ENCODE results near the gene RGPD6. TPM values are rescaled to one million over a fixed set of nuclear protein-coding genes. Genes with fewer than 3 reads are reported as not detected.
"Not testable (repeated sequence)": the region's sequence is repeated elsewhere in the genome, so short reads cannot be mapped to it uniquely, and the experiment has no call there.

RGPD6 gene
- total RNA-seq, 1 experiment from 2014 or later, result 19.7 TPM

DNA sequence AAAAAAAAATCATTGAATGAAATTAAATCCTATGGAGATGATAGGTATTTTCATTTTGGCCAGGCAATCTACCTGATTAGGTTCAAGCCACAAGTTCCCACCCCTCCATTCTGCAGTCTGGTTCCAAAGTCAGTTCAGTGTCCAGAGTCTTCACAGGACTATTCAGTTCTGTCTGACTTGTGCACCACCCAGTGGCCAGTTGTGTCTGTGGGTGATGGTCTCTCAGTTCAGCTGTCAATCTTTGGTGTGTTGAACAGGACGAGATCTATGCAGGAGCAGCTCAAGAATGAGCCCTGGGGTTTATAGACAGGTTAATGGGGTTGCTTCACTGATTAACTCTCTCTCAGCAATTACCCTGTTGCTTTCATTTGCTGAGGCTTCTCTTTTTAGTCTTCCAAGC lies 1.4 kb upstream of the RGPD6 start:
- not testable (repeated sequence) for H3K4me3 ChIP-seq (ENCODE audit: insufficient read depth, low read depth, low read length); H3K27me3 ChIP-seq (ENCODE audit: control insufficient read depth, insufficient read depth, low read length); H3K36me3 ChIP-seq (replicated peaks; ENCODE audit: control insufficient read depth, insufficient read depth, low read length); DNase-seq

DNA sequence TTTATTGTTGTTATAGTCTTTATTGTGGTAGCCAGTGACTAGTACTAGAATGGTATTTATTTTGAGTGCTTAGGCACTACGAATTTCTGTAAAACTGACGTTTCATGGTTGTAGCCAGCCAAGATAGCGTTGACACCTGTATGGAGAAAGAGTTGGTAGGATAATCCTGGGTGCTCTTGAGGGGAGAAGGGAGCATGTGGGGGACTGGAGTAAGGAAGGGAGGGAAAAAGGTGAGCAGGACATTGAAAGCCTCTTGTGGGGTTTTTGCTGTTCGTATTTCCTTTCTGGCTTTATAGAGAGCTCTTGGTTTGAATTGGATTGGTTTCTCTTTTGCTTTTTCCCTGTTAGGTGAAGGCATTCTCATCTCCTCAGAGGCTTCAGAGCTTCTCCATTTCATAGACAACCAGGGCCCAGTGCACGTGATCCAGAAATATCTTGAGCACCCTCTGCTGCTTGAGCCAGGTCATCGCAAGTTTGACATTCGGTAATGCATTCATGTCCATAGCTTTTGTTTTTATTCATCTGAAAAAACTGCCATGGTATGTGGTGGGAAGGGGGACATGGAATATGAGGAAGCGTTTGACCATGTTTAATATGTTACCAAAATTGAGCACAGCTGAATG lies 77.2 kb downstream of the RGPD6 start:
- H3K4me3 ChIP-seq (ENCODE audit: insufficient read depth, low read depth, low read length); DNase-seq; H3K27me3 ChIP-seq (ENCODE audit: control insufficient read depth, insufficient read depth, low read length); H3K36me3 ChIP-seq (replicated peaks; ENCODE audit: control insufficient read depth, insufficient read depth, low read length): not testable (repeated sequence)

DNA sequence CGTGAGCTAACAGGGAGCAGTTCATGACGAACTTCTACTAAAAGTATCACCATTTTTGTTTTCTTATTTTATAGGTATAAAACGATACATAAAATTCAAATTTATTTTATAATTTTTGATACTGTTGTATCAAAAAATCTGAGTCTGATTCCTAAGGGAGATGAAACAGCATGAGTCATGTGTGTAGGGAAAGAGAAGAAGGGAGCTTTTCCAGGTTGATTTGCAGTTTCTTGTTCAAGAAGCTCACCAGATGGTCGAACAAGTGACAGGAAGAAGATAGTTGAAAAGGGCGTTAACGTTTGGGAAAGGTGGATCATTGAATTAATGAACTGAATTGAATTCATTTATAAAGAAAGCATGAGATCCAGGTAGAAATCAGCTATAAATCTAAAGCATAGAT lies 81.0 kb downstream of the RGPD6 start:
- DNase-seq; H3K4me3 ChIP-seq (ENCODE audit: insufficient read depth, low read depth, low read length); H3K27me3 ChIP-seq (ENCODE audit: control insufficient read depth, insufficient read depth, low read length); H3K36me3 ChIP-seq (replicated peaks; ENCODE audit: control insufficient read depth, insufficient read depth, low read length): not testable (repeated sequence)

DNA sequence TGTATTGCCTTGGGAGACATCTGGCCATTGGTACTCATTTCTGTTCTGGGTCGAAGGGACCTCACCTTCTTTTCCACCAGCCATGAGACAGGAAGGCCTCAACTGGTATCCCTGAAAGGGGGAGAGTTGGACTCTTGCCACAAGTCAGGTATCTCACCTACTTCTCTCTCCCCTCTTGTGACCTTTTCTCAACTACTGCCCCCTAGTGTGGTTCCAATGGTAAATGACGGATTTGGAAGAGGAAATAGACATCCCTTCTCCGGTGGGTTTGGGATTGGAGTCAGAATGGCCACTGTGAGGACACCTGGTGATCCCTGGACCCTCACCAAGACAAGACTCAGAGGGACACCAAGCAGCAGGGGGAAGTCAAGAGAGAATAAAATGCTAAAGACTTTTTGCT lies 82.5 kb downstream of the RGPD6 start:
- H3K36me3 ChIP-seq (replicated peaks; ENCODE audit: control insufficient read depth, insufficient read depth, low read length); H3K27me3 ChIP-seq (ENCODE audit: control insufficient read depth, insufficient read depth, low read length); DNase-seq; H3K4me3 ChIP-seq (ENCODE audit: insufficient read depth, low read depth, low read length): not testable (repeated sequence)

DNA sequence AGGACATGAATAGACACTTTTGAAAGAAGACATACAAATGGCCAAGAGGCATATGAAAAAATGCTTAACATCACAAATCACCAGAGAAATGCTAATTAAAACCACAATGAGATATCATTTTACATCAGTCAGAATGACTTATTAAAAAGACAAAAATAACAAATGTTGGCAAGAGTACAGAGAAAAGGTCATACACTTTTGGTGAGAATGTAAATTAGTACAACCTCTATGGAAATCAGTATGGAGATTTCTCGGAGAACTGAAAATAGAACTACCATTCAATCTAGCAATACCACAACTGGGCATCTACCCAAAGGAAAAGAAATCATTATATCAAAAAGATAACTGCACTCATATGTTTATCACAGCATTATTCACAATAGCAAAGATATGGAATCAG lies 88.0 kb downstream of the RGPD6 start:
- H3K36me3 ChIP-seq (replicated peaks; ENCODE audit: control insufficient read depth, insufficient read depth, low read length); H3K4me3 ChIP-seq (ENCODE audit: insufficient read depth, low read depth, low read length); H3K27me3 ChIP-seq (ENCODE audit: control insufficient read depth, insufficient read depth, low read length); DNase-seq: not testable (repeated sequence)

DNA sequence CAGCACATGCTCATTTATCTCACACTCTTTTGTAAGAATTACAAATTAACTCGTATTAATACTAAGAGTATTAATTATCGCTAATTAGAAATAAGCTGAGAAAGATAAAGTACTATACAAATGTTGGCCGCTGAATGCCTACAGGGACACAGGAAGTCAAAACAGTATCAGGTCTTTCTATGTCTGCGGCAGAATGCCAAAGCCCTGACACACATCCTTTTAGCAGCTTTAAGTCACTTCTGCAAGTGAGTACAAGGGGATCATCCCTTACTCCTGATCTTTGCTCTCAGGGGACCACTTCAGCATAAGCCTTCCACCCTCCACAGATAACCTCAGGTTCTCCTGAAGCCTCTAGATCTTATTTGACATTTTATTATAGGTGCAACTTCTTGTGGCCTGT lies 94.3 kb downstream of the RGPD6 start:
- H3K27me3 ChIP-seq (ENCODE audit: control insufficient read depth, insufficient read depth, low read length); H3K36me3 ChIP-seq (replicated peaks; ENCODE audit: control insufficient read depth, insufficient read depth, low read length); DNase-seq; H3K4me3 ChIP-seq (ENCODE audit: insufficient read depth, low read depth, low read length): not testable (repeated sequence)

DNA sequence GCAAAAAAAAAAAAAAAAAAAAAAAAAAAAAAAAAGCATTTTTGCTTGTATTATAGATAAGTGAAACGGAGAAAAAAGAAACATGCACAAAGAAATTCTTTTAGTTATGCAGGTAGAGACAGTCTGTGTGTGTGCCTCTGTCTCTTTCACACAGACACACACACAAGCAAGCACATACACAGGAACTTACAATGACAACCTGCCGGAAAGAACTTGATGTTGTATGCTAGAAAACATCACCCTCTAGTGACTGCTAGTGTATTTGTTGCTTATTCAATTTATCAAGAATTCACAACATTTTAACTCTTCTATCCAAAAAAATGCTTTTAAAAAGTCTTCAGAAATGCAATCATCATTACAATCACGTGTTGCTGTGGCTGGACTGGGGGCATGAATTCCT lies 95.8 kb downstream of the RGPD6 start:
- not testable (repeated sequence) for H3K27me3 ChIP-seq (ENCODE audit: control insufficient read depth, insufficient read depth, low read length); H3K4me3 ChIP-seq (ENCODE audit: insufficient read depth, low read depth, low read length); H3K36me3 ChIP-seq (replicated peaks; ENCODE audit: control insufficient read depth, insufficient read depth, low read length); DNase-seq

DNA sequence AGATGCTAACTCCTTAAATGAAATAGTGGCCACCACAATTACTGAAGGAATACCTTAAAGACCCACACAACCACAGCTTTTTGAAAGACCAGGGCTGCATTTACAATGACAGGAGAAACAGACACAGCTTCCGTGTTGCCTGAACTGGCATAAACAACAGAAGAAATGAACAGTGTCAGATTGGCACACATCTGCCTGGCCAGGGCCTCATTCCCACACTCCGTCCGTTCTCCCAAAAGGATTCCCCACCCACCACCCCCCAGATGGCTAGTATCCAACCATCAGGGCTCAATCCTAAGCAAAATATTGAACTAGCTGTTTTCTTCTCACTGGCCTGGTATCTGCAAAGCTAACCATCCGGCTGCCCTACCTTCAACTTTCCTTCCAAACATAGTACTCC lies 96.9 kb downstream of the RGPD6 start:
- DNase-seq; H3K36me3 ChIP-seq (replicated peaks; ENCODE audit: control insufficient read depth, insufficient read depth, low read length); H3K27me3 ChIP-seq (ENCODE audit: control insufficient read depth, insufficient read depth, low read length); H3K4me3 ChIP-seq (ENCODE audit: insufficient read depth, low read depth, low read length): not testable (repeated sequence)

DNA sequence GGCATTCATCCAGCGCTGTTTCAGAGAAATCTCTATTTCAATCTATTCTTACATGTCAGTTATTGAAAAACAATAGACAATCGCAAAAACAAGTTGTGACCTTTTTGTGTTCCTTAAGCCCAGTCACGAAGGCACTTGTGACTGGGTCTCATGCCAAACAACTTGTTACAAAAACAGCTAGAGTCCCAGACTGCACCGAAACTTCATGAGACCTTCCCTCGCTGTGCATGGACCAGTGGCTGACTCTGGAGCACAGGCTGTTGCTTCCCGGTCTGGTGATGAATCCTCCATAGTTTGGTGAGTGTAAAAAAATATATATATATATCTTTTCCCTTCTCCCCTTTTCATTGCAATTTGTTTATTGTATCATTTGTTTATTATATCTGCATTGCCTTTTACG lies 99.7 kb downstream of the RGPD6 start:
- not testable (repeated sequence) for H3K4me3 ChIP-seq (ENCODE audit: insufficient read depth, low read depth, low read length); H3K27me3 ChIP-seq (ENCODE audit: control insufficient read depth, insufficient read depth, low read length); H3K36me3 ChIP-seq (replicated peaks; ENCODE audit: control insufficient read depth, insufficient read depth, low read length); DNase-seq

DNA sequence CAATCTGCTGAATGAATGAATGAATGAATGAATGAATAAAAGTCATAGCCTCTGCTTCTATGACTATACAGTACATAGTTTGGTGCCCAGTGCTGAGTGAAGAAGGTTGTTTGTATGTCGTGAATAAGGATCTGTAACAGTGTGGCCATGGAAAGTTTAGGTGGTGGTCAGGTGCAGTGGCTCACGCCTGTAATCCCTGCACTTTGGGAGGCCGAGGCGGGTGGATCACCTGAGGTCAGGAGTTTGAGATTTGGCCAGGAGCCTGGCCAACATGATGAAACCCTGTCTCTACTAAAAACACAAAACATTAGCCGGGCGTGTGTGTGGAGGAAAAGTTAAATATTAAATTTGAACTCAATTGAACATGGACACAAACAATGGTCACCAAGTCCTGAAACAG lies 100.1 kb downstream of the RGPD6 start:
- DNase-seq; H3K4me3 ChIP-seq (ENCODE audit: insufficient read depth, low read depth, low read length); H3K27me3 ChIP-seq (ENCODE audit: control insufficient read depth, insufficient read depth, low read length); H3K36me3 ChIP-seq (replicated peaks; ENCODE audit: control insufficient read depth, insufficient read depth, low read length): not testable (repeated sequence)

DNA sequence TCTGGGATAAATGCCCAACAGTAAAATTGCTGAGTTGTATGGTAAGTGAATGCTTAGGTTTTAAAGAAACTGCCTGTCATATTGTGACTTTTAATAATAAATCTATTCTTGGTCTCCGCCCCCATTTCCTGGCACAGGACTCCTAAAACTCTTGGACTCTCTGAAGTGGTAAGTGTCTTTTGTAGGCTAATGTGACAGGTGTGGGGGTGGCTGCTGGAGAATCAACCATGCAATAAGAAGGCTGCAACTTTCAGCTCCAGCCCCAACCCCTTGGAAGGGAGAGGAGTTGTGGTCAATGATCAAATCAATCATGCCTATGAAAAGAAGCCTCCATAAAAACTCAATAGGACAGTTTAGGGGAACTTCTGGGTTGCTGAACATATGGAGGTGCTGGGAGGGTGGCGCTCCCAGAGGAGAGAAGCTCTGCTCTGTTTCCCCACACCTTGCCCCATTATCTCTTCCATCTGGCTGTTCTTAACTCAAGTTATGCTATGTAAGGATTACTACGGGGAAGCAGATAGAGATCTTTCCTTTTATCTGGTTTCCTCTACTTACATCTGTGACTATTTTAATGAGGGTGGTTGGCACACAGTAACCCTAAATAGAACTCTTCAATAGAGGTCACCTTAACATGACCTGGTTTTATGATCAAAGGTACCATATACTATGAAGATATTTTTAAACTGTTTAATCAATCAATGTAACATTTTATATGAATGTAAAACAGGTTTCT lies 101.2 kb downstream of the RGPD6 start:
- H3K4me3 ChIP-seq (ENCODE audit: insufficient read depth, low read depth, low read length); H3K36me3 ChIP-seq (replicated peaks; ENCODE audit: control insufficient read depth, insufficient read depth, low read length); H3K27me3 ChIP-seq (ENCODE audit: control insufficient read depth, insufficient read depth, low read length); DNase-seq: not testable (repeated sequence)

DNA sequence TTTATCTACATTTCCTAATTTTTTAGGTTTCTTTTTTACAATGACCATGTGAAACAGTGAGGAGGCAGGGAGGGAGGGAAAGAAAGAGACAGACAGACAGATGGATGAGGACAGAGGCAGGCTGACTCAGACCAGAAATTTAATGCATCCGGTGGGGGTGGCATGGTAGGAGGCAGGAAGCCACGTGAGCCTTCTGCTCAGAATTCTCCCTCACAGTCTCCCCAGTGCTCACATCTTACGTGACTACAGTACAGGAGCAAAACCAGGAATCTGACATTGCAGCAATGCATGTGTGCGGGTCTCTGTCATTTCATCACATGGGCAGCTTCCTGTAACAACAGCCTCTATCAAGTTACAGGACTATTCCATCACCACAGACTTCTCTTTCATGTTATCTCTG lies 102.1 kb downstream of the RGPD6 start:
- H3K36me3 ChIP-seq (replicated peaks; ENCODE audit: control insufficient read depth, insufficient read depth, low read length); H3K27me3 ChIP-seq (ENCODE audit: control insufficient read depth, insufficient read depth, low read length); H3K4me3 ChIP-seq (ENCODE audit: insufficient read depth, low read depth, low read length); DNase-seq: not testable (repeated sequence)

DNA sequence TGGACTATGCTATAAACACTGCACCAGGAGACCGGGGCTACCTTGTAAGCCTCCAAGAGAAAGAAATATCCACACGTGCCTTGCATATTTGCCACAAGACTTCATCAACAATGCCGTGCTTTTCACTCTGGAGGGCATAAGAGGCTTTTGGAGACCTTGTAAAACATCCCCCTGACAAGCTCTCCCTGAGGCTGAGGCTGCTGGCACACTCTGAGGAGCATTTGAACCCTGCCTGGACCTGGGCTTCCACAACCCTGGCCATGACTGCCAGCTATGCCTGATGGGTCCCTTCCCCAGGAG lies 104.0 kb downstream of the RGPD6 start:
- not testable (repeated sequence) for H3K36me3 ChIP-seq (replicated peaks; ENCODE audit: control insufficient read depth, insufficient read depth, low read length); DNase-seq; H3K27me3 ChIP-seq (ENCODE audit: control insufficient read depth, insufficient read depth, low read length); H3K4me3 ChIP-seq (ENCODE audit: insufficient read depth, low read depth, low read length)

DNA sequence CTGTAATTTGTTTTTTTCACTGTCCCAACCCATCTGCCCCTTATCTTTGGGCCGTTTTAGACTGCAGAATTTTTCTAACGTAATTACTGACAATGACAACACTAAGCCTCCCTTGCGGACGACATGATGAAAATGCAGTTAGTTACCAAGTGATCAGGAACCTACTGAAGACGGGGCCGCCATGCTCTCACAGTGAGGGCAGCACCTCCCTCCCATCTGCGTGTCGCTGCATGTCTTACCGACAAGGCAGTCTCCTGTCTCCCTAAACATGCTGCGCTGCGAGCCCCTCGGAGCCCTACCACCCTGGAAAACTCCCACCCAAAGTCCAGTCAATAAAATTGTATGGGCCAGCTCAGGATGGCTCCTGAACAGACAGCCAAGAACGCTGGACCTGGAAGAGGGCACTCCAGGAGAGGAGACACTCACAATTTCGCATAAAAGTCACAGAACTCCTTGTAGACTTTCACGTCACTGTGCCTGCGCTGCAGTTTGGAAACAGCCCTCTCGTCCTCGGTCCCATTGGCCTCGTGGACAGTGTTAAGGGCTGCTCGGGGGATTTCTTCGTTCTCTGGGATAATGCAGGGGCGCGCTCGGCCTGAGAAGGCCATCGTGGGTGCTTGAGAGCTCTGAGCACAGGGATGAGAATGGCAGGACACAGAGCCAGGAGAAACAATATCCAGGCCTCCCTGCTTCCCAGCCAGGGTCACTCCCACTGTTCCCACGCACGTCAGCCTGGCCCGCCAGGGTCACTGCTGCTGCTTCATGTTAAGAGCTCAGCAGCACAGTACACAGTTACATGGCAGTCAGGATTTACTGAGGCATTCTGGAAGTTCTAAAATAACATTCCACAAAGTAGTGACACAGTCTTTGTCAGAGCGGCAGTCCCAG lies 104.6 kb downstream of the RGPD6 start, which contains the start of gene LIMS4:
TSS of gene LIMS4 (minus strand) at position 646 of the 888 bp plus-strand sequence. CDS start at position 608, 38 bp downstream.
- DNase-seq; H3K36me3 ChIP-seq (replicated peaks; ENCODE audit: control insufficient read depth, insufficient read depth, low read length); H3K27me3 ChIP-seq (ENCODE audit: control insufficient read depth, insufficient read depth, low read length); H3K4me3 ChIP-seq (ENCODE audit: insufficient read depth, low read depth, low read length): not testable (repeated sequence)

DNA sequence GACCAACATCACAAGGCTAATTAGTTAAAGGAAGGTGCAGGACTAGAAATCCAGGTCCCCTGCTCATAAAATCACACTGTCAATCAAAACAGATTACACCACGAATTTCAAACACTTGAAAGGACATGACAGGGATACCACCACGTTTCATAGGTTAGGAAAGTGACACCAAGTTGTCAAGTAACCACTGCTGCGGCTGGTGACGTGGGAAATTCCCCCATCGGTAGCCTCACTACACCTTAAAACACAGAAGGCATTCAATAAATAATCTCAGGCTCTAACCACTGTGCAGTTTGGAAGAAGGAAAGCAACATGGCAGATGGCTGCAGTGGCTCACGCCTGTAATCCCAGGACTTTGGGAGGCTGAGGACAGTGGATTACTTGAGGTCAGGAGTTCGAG lies 108.1 kb downstream of the RGPD6 start:
- H3K27me3 ChIP-seq (ENCODE audit: control insufficient read depth, insufficient read depth, low read length); H3K36me3 ChIP-seq (replicated peaks; ENCODE audit: control insufficient read depth, insufficient read depth, low read length); H3K4me3 ChIP-seq (ENCODE audit: insufficient read depth, low read depth, low read length); DNase-seq: not testable (repeated sequence)

Measured in H7 (cell line).